Activated CD8-positive, alpha-beta memory T cell treated with anti-CD3 and anti-CD28 coated beads, Interleukin-2, amount 50 U/mL, for 24 hours (primary cell): ENCODE data around the gene THOP1.

Experiments used
- DNase-seq: peaks from one replicate; pipeline ENCODE4 v3.0.0-alpha.2; 2020; ENCODE audit errors: extremely low read depth

Gene THOP1

DNA sequence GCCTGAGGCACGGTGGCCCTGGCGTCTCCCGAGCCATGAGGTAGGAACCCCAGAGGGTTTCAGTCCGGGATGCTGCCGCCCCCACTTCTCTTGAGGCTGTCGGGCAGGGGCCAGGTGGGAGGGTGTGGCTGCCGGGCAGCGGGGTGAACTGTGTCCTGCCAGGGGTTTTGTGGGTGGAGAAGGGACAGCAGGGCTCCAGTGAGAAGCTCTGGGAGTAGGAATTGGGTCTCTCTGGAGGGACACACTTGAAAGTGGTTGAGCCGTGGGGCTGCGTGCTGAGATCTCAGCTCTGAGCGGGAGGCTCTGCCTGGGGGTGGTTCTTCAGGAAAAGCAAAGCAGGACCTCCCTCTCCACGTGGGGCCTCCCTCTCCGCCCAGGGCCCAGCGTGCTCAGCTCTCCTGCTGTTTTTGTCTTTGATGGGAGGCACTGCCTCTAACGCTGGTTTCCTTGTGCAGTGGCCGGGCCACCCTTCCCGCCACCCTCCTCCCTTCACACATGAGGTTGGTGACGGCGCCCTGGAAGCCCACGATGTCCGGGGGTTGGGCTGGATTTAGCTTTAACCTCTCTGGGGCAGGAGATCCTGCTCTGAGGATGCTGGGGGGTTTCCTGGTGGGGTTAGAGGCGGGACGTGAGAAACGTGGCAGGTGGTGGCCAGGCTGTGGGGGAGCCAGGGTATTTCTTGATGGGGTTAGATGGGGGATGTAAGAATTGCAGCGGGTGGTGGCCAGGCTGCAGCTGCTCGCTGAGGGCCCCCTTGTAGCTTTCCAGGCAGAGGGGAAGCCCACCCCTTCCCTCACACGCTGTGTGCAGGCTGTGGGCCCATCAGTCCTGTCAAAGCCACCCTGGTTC, 19.1 kb downstream of the THOP1 start:
- no peak for DNase-seq

DNA sequence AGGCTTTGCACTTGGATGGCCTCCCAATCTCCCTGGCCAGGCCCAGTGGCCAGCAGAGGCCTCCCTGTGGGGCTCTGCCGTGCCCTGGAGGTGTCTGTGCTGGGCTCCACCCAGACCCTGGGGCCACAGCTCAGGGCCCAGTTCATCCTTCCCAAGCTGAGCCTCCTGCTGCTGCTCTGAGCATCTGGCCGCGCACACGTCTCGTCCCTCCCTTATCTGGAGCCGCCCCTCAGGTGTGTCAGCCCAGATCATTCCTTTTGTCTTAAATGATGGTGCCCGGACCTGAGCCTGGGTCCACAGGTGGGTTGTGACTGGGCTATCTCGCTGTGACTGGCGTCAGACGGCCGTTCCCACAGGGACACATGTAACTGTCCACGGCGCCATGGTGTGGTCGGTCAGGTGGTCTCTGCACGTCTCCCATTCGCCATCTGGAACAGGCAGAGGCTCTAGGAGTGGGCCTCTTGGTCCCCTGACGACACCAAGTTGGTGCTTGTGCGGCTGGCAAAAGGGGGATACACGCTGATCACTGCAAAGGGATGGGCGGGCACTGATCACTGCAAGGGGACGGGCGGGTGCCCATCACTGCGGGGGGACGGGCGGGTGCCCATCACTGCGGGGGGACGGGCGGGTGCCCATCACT, 20.1 kb downstream of the THOP1 start:
- no peak for DNase-seq

DNA sequence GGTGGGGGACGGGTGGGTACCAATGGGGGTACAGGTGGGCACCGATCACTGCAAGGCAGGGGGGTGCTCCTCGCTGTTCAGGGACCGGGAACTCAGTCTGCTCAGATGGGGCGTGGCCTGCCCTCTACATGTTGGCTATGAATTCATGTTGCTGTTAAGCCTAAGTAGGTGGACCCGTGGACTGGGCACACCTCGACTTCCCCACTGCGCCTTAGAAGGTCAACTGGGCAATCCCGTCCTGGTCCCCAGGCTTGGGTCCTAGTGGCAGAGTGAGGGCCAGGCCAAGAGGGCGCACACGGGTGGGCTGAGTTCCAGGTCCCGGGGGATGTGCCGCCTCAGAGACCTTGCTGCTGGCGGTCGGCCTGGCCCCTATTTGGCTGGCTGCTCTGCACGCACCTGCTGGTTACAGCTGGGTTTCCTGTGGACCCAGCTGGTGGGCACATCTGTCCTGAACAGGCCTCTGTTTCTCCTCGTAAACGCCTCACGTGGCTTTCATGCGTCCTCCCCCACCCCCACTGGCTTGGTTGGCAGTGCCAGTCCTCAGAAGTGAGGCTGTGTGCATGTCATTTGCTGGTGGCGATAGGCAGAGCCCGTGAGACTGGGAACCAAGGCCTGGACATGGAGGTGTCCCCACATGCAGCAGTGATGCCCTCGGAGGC, 20.8 kb downstream of the THOP1 start:
- DNase-seq, result no peak

DNA sequence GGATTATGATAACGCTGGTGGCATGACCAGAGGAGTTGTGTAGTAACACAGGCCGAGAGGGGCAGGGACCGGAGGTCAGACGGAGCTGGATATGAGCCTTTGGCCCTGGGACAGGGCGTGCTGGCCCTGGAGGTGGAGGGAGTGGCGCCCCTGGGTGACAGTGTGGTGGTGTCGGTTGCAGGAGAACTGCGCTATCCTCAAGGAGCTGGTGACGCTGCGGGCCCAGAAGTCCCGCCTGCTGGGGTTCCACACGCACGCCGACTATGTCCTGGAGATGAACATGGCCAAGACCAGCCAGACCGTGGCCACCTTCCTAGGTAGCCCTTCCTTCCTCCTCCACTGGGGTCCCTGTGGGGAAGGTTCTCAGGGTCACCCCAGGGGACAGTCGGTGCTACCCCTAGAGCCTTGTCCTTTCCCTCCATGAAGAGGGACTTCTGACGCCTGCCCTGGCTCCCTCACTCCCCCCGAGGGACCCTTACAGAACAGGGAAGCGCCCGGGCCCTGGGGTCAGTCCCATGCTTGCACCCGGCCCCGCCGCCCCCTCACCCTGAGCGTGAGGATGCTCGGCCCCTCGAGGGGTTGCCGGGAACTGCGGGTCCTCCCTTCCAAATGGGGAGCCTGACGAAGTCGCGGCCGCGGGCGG, 21.6 kb downstream of the THOP1 start:
- no peak for DNase-seq

DNA sequence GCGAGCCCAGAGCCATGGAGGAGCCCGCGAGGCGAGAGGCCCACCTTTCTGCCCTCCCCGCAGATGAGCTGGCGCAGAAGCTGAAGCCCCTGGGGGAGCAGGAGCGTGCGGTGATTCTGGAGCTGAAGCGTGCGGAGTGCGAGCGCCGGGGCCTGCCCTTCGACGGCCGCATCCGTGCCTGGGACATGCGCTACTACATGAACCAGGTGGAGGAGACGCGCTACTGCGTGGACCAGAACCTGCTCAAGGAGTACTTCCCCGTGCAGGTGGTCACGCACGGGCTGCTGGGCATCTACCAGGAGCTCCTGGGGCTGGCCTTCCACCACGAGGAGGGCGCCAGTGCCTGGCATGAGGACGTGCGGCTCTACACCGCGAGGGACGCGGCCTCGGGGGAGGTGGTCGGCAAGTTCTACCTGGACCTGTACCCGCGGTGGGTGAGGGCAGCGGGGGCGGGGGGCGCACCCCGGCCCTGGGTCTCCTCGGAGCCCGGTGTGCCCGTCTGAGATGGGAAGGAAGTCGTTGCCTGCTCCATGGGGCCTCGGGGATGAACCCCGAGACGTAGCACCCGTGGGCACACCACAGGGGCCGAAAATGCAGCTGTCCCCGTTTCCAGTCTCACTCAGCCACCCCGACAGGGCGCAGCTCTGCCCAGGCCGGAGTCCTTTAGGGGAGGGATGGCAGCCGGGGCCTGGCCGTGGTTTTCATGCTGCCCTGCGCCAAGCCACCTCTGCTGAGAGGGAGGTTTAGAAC, 22.3 kb downstream of the THOP1 start:
- DNase-seq, result no peak

DNA sequence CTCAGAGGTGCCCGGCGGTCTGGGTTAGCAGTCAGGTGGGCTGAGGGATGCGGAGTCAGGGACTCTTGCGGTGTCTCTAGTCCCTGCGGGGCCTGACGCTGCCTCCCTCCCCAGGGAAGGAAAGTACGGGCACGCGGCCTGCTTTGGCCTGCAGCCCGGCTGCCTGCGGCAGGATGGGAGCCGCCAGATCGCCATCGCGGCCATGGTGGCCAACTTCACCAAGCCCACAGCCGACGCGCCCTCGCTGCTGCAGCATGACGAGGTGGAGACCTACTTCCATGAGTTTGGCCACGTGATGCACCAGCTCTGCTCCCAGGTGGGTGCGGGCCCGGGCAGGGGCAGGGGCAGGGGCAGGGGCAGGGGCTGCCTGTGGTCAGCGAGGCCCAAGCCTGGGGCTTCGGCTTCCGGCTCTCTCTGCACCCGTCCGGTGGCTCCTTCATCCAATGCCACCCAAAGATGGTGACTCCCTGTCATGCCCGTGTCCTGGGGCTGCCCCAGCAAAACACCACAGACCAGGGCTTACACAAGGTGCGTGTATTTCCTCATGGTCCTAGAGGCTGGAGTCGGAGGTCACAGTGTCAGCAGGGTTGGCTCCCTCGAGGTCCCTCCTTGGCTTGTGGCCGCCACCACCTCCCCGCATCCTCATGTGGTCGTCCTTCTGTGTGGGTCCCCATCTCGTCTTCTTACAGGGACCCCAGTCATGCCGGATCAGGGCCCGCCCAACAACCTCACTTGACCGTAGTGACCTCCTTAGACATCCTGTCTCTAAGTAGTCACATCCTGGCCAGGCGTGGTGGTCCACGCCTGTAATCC, 23.0 kb downstream of the THOP1 start:
- no peak for DNase-seq

DNA sequence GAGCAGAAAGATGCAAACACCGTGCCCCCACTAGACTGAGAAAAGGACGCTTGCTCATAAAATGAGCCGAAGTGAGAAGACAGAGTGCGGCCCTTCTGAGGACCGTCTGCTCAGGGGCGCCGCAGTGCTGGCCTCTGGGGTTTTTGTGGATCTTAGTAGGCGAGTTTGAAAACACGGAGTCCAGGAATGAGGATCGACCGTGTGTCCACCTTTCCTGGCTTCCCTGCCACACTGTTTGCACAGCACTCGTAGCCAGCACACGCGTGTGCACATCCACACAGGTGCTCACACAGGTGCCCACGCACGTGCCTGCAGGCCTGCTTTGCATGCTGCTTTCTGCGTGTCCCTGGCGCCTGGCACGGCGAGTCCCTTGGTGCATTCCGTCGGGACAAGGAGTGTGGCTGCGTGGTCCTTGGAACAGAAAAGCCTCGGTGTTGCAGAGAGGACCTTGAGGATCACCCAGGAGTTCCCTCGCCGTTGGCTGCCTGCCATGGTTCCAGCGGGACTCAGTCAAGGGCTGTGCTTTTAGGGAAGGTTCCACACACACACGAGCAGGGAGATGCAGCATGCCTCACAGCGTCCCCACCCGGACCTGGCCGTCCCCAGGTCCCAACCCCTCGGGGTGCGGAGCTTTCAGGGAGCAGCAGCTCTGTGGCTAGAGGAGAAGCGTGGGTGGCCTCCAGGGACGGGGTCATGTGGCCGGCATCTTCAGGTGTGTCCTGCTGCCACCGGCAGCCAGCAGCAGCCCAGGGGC, 24.3 kb downstream of the THOP1 start:
- DNase-seq, result no peak

DNA sequence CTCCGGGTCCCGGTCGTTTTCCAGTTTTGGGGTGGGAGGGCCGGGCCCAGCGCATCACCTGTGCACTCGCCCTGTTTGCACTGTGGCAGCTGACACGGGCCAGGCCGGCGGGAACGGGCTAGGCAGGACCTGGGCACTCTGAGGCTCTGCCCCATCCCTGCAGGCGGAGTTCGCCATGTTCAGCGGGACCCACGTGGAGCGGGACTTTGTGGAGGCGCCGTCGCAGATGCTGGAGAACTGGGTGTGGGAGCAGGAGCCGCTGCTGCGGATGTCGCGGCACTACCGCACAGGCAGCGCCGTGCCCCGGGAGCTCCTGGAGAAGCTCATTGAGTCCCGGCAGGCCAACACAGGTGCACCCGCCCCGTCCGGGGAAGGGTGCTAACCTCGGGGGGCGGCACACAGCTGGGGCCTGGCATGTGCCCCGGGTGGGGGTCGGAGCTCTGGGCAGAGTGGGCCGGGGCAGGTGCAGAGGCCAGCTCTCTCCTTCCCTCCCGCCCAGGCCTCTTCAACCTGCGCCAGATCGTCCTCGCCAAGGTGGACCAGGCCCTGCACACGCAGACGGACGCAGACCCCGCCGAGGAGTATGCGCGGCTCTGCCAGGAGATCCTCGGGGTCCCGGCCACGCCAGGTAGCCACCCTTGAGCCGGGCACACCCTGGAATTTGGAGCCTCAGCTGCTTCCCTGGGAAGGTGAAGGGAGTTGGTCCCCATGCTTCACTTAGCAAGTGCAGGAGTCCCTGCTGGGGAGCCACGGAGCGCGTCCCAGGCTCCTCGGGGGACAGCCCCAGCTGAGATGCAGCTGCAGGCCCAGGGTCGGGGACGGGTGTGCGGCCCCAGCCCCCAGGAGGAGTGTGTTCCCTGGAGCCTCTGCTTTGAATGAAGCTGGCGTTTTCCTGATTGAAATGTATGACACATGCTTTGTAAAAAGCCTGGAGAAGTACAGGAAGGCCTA, 25.1 kb downstream of the THOP1 start:
- no peak for DNase-seq

DNA sequence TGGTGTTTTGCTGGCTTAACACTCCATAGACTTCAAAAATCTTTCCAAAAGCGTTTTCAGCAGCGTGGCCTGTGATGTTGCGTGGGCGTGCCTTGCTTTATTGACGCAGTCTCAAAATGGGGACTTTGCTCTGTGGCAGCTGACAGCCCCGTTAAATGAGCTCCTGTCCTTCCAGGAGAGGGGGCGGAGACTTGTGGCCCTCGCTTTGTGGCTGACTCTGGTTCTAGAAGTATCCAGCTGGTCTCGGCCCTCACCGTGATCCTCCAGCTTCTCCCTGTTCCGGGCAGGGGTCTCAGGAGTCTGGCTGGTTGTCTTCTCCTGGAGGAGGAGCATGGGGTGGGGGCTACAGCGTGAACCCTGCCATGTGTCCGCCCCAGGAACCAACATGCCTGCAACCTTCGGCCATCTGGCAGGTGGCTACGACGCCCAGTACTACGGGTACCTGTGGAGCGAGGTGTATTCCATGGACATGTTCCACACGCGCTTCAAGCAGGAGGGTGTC, 26.0 kb downstream of the THOP1 start:
- no peak for DNase-seq

DNA sequence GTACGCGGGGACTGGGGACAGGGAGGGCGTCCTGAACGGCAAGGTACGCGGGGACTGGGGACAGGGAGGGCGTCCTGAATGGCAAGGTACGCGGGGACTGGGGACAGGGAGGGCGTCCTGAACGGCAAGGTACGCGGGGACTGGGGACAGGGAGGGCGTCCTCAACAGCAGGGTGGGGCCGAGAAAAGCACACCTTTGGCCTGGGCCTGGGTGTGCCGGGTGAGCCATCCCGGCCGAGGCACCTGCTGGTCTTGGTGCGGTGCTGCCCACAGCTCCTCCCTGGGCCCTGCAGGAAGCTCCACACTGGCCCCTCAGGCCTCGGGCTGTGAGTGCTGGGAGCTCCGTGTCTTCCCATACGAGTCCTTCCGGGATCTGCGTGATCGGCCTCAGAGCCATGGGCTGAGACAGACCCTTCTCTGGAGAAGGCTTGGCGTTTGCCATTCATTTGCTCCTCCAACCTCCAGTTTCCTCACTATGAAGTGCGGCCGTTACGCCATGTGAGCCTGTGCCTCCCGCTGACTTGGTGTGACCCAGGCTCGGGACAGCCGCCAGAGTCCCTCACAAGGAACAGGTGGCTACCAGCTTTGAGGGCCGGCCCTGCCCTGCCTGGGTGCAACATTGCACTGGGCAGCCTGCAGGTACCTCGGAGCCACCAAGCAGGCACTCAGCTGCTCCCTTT, 26.6 kb downstream of the THOP1 start:
- no peak for DNase-seq

DNA sequence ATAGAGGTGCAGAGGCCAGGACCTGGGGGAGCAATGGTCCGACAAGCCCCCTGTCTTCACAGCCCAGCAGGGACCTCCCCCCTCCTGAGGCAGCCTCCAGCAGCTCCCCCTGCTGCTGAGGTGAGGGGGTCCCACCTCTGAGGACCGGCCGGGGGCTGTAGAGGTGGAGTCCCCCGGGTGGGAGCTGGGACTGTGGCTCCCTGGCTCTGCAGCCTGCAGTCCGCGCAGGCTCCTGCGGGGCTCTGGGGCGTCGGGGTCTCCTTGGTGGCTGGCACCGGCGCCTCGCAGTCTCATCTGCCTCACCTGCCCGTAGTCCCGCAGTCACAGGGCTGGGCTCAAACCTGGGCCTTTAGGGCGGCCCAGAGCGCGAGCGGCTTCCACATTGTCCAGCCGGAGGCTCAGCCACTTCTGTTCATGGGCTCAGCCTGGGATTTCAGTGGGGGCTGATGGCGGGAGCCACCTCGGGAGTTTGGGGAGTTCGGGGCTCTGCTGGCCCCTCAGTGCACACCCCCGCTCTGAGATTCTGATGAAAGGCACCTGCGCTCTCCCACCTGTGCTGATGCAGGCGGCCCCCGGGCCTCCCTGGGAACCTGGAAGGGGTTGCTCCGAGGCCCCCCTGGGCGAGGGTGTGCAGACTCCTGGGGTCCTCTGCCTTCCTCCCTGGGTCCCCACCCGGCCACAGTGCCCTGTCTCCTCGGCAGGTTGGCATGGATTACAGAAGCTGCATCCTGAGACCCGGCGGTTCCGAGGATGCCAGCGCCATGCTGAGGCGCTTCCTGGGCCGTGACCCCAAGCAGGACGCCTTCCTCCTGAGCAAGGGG, 27.3 kb downstream of the THOP1 start:
- no peak for DNase-seq

DNA sequence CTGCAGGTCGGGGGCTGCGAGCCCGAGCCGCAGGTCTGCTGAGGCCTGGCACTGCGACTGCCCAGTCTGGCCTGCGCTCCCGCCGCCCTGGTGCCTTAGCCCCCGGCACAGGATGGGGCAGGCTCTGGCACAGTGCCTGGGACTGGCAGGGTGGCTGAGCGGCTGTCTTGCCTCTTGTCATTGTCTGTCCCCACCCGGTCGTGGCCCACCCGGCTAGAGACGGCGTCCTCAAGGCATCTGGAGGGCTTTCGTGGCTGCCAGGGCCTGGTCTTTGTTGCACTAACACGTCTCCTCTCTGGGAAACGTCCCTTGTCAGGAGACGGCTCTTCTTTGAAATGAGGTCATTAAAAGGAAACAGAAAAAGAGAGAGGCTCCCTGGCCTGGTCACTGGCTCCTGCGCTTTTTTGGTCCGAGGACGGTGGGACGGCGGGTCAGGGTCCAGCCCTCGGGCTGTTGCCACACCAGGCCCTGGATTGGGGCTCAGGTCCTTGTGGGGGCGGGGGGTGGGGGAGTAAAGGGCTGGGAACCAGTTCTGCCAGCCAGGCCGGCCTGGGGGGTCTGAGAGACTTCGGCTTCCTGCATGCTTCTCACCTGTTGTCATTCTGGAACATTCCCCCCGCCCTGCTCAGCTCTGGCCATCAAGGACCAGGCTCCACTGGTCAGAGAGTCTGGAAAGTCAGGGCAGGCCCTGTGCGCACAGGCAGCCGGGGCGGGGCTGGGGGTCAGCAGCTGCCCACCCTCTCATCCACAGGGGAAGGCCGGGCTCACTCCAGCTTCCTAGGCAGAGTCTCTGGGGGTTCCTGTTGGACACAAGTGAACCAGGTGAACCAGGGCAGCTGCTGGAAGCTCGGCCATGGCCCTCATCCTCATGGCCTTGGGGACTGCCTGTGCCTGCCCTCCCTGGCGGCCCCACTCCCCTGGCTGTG, 28.2 kb downstream of the THOP1 start:
- no peak for DNase-seq

DNA sequence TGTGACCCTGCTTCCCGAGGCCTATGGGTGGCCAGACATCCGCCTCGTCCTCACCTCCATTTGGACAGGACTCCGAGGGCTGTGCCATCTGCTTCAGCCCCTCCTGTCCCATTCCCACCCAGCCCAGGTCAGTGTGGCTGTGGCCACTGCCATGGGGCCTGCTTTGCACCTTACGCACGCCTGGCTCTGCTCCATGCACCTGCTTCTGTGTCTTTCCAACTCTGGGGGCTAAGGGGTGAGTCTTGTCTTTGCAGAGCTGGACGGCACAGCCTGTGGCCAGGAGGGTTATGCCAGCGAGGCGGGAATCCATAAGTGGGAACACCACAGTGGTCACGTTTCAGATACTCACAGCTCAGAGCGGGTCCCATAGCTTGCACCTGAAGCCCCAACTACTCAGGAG, 29.1 kb downstream of the THOP1 start:
- no peak for DNase-seq

DNA sequence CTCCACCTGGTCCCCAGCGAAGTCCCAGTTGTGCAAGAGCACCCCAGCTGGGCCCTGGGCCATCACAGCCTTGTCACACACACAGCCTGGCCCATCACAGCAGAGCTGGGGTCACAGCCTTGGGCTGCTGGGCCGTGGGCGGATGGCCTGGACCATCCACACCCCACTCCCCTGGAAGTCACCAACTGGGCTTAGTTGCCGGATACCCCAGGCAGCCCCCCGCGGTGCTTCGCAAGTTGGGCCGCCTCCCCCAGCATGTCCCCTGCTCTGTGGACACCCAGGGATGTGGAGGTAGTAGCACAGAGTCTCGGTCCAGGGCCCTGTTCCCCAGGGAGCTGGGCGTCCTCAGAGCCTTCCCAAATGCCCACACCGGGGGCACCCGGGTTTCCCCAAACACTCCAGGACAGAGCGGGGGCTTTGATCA, 29.9 kb downstream of the THOP1 start:
- no peak for DNase-seq

DNA sequence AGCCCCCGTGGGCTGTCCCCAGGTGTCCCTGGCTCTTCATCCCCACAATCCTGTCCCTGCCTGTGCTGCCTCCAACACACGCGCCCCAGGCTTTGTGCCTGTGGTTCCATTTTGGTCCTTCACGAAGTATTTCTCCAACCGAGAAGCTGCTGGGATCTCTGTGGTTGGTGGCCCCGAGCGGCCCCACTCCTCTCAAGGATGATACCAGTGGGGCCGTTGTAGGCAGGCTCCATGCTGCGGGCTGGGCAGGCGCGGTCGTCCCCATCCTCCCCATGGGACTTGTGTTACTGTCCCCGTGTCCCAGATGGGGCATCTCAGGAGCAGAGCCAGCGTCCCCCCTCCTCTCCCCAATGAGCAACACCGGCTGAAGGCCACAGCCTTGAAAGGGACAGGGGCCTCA, 30.6 kb downstream of the THOP1 start:
- no peak for DNase-seq

DNA sequence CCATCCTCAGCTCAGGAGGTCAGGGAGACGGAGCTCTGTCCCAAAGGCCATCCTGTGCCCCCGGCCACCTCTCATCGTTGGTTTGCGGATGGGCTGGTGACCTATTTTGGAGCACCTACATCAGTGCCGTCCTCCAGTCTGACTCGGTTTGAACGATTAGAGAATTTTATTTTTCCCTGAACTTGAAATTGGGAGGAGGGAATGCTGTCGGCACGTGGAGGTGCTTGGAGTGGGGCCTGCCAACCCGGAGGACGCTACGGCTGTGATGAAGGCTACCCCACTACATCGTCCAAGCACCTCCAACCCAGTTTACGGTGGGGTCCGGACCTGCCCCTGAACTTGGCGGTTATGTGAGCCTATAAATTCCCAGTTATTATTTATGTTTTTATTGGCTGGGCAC, 31.3 kb downstream of the THOP1 start:
- DNase-seq, result no peak
